GM18867 (cell line): ENCODE results near the gene UBE2N.

Experiments
- ATAC-seq: cut with Tn5 transposase; IDR thresholded peaks from one replicate; pipeline ENCODE4 v1.9.1; 2021; ENCODE audit warnings: mild to moderate bottlenecking, moderate library complexity; ENCODE audit not compliant: unreplicated experiment

The UBE2N gene, protein sequence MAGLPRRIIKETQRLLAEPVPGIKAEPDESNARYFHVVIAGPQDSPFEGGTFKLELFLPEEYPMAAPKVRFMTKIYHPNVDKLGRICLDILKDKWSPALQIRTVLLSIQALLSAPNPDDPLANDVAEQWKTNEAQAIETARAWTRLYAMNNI

DNA sequence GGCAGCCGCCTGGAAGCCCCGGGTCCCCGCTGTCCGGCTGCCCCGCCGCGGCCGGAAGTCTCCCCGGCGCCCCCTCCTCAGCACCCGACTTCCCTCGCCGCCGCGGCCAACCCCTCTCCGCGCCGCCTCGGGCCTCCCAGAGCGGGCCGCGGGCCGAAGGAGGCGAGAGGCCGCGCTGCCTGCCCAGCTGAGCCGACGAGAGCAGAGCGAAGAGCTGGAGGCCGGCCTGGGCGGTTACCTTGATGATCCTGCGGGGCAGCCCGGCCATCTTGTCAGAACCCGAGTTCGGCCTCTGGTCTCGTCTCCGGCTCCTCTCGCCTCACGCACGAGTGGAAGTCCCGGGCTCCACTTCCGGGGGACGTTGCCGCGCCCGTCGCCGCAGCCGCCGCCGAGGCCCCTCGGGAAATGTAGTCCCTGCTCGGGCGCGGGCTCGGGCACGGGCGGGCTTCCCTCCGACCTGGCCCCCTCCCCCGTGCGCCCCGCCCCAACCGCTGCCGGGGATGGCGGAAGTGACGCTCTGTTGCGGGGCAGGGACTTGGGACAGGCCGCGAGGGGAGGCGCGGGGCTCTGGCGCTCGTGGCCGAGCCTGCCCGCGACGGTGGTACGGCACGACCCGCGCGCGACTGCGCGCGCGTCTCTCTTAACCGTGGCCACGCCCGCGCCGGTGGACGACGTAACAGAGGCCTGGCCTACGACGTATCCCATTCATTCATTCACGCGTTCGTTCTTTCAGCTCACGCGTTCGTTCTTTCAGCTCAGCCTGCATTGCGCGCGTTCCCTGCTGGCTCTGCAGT, at the start of gene UBE2N:
UBE2N (minus strand) TSS at position 331 of the 794 bp plus-strand sequence; CDS start at position 268, 63 bp downstream.
- ATAC-seq, result peak; percentile 81

DNA sequence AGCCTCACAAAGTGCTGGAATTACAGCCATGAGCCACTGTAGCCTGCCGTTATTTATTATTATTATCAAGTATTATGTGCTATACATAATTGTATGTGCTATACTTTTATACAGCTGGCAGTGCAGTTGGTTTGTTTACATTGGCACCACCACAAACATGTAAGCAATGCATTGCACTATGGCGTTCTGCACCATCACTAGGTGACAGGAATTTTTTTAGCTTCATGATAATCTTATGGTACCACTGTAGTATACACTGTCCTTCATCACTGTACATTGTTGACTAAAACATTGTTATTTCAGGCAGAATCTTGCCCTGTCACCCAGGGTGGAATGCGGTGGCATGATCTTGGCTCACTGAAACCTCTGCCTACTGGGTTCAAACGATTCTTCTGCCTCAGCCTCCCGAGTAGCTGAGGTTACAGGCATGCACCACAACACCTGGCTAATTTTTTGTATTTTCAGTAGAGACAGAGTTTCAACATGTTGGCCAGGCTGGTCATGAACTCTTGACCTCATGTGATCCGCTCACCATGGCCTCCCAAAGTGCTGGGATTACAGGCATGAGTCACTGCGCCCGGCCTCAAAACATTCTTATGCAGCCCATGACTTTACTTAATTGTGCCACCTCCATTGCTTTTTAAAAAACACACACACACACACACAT, 42.7 kb upstream of the UBE2N start:
- no peak for ATAC-seq

DNA sequence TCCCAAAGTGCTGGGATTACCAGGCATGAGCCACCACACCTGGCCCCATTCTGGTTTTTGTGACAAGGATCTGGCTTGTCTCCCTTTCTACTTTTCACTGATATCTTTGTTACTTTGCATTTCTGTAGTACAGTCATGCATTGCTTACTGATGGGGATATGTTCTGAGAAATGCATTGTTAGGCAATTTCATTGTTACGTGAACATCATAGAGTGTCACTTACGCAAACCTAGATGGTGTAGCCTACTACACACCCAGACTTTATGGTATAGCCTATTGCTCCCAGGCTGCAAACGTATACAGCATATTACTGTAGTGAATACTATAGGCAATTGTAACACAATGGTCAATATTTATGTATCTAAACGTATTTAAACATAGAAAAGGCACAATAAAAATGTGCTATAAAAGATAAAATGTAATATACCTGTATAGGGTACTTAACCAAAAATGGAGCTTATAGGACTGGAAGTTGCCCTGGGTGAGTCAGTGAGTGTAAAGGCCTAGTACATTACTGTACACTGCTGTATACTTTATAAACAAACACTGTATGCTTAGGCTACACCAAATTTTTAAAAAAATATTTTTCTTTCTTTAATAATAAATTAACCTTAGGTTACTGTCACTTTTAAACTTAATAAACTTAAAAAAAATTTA, 41.5 kb upstream of the UBE2N start:
- ATAC-seq, result no peak

DNA sequence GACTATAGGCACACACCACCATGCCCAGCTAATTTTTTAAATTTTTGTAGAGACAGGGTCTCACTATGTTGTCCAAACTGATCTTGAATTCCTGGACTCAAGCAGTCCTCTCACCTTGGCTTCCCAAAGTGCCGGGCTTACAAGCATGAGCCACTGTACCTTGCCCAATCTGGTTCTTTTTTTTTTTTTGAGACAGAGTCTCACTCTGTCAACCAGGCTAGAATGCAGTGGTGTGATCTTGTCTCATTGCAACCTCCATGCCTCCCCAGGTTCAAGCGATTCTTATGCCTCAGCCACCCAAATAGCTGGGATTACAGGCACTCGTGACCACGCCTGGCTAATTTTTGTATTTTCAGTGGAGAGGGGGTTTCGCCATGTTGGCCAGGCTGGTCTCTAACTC, 41.0 kb upstream of the UBE2N start:
- ATAC-seq, result no peak

GRCh38 chr12:93476555-93476954, 34.8 kb upstream of the UBE2N start:
- no peak for ATAC-seq

GRCh38 chr12:93469386-93469785, 27.6 kb upstream of the UBE2N start:
- no peak for ATAC-seq

DNA sequence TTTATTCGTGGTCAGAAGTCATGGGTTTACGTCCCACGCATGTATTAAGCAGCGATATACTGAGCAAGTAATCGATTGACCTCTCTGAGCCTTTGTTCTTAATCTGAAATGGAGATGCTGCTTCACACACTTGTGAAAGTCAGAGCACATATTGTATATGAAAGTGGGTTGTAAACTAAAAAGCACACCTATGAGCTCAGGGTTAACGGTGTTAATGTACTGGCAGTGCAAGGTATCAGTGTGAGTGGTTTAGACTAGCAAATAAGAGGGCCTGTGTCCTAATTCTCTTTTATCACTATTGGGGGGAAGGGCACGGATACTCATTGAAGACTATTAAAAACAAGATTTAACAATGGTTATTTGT, 26.2 kb upstream of the UBE2N start:
- ATAC-seq, result peak; percentile 25

- ATAC-seq, result peak; percentile 86
These were observed 25.7 kb upstream of the UBE2N start, which contains the start of gene MRPL42 for GRCh38 chr12:93467351-93468007. Gene MRPL42 (plus strand): TSS chr12:93467514. CDS start chr12:93469286, 1,772 bp downstream.

DNA sequence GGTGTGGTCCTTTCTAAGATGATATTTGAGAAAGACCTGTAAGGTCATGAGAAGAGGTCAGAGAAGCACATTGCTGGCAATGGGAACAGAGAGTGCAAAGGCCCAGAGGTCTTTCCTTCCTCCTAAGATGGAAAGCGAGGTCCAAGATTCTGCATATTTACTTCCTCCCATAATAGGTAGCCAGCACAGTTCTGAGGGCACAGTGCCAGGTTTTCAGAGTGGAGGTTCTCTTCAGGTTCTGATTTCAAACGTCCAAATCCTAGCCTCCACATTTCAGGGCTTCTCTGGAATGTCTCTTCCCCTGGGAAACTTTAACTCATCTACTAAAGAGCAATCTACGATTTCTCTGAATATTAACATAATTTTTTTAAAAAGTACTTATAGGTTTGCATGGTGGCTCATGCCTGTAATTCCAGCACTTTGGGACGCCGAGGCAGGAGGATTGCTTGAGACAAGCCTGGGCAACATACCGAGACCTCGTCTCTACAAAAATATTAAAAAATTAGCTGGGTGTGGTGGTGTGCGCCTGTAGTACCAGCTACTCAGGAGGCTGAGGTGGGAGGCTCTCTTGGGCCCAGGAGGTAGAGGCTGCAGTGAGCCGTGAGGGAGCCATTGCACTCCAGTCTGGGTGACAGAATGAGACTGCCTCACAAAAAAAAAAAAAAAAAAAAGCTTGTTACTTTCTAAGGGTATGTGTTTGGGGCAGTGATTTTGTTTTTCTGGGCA, 25.0 kb upstream of the UBE2N start:
- ATAC-seq, result no peak

GRCh38 chr12:93465841-93466240, 24.1 kb upstream of the UBE2N start:
- no peak for ATAC-seq

DNA sequence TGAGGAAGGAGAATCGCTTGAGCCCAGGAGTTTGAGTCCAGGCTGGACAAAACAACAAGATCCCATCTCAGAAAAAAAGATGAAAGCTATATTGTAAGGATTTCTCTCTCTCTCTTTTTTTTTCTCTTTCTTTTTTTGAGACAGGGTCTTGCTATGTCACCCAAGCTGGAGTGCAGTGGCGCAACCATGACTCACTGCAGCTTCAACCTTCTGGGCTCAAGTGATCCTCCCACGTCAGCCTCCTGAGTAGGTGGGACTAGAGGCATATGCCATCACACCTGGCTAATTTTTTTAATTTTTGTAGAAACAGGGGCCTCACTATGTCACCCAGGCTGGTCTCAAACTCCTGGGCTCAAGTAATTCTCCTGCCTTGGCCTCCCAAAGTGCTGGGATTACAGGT, 19.8 kb upstream of the UBE2N start:
- no peak for ATAC-seq

GRCh38 chr12:93460902-93461301, 19.2 kb upstream of the UBE2N start:
- ATAC-seq, result no peak

GRCh38 chr12:93460003-93460402, 18.3 kb upstream of the UBE2N start:
- ATAC-seq, result no peak

- no peak for ATAC-seq
These were observed 17.4 kb upstream of the UBE2N start for GRCh38 chr12:93459097-93459496.

GRCh38 chr12:93456077-93456476, 14.3 kb upstream of the UBE2N start:
- no peak for ATAC-seq

DNA sequence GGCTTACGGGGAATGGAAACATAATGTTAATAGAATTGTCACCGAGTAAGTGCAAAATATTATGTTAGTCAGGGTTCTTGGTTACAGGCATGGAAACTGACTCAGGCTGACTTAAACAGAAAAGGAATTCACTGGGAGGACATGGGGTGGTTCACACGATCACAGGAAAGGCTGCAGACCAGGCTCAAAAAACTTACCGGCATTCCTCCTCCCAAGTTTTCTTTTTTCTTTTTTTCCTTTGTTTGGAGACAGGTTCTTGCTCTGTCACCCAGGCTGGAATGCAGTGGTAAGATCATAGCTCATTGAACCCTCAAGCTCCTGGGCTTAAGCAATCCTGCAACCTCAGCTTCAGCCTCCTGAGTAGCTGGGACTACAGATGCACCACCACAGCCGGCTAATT, 11.9 kb upstream of the UBE2N start:
- ATAC-seq, result no peak

DNA sequence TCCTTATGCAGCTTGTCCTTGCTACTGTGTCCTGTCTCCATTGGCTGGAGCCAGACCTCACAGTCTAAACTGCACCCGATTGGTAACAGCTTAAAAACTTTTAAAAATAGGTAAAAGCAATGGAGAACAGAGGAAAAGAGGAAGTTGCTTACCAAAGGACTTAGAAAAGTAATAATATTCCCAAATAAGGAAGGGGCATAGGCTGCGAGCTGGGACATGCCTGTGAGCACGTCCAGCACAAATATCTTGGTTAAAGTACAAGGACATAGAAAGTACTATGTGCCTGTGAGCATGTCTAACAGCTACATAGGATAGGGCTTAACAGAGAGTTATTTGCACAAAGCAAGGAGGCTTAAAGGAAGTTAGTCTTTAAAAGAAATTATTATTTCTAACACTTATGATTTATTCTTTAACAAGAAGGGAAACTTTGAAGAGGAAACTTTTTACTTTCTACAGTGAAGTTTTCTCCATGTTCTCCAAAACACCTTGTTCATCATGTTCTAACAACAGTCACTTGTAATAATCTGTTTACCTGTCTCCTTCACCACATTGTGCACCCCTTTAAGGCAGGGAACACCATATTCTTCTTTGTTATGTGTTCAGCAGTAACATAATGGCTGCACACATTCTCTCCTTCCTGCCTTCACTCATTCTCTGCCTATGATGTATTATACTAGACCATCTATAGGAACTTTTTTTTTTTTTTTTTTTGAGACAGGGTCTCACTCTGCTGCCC, 9.8 kb upstream of the UBE2N start:
- ATAC-seq, result no peak

DNA sequence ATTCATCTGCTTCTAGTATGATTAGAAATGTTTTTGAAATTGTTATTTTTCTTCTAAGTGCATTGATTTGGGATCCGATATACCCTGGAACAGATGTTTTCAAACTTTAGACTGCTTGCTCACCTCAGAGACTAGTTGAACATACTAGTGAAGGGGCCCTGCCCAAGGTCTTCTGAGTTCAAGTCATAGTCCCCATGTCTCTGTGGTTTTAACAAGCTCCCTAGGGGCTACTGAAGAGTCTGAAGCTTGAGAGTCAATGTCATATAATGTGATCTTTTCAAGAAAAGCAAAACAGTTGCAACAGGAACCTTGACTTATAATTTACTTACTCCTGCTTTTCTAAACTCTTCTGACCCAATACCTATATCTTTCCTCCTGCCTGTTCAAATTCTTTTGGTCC, 7.5 kb upstream of the UBE2N start:
- peak; percentile 71 for ATAC-seq

DNA sequence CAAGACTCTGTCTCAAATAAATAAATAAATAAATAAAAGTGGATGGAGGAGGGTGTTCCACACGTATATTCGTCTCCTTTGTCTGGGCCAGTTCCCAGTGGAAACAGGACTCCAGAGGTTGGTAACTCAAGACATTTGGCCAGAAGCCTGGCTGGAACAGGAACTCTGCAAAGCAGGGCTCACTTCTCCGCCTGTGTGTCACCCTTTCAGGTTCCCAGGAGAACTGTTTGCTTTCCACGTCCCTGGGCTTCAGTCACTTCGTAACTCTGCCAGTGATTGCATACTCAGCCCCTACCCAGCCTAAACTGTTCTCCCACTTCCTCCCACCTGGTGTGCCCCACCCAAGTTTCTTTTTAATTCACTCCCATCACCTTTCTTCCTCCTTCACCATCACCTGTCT, 7.0 kb upstream of the UBE2N start:
- ATAC-seq, result no peak
